ENCODE results near the gene SGK1.

DNA sequence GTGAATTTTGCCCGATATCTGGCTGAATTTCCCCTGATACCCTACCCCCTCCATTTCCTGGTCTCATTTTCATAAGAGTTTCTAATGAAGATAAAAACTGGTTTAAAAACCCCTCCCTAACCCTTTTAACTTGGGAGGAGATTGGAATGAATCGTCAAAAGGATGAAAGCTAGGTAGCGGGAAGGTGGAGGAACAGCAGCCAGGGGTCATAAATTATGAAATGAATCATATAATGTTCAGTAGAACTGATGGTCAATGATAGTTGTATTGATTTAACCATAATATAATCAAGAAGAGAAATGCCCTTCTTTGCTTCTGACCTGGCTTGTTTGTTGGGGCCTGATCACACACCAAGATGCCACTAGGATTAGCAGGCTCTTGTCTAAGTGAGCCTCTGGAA is 38.5 kb upstream of the SGK1 start:
- TF ChIP-seq POLR2A (IDR thresholded peaks at IDR 0.05) (no peak), POLR2AphosphoS5 (IDR thresholded peaks at IDR 0.05) (no peak), EP300 (IDR thresholded peaks at IDR 0.05) (no peak)
- TF ChIP-seq, protein P1, sequence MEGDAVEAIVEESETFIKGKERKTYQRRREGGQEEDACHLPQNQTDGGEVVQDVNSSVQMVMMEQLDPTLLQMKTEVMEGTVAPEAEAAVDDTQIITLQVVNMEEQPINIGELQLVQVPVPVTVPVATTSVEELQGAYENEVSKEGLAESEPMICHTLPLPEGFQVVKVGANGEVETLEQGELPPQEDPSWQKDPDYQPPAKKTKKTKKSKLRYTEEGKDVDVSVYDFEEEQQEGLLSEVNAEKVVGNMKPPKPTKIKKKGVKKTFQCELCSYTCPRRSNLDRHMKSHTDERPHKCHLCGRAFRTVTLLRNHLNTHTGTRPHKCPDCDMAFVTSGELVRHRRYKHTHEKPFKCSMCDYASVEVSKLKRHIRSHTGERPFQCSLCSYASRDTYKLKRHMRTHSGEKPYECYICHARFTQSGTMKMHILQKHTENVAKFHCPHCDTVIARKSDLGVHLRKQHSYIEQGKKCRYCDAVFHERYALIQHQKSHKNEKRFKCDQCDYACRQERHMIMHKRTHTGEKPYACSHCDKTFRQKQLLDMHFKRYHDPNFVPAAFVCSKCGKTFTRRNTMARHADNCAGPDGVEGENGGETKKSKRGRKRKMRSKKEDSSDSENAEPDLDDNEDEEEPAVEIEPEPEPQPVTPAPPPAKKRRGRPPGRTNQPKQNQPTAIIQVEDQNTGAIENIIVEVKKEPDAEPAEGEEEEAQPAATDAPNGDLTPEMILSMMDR (IDR thresholded peaks at IDR 0.05): no peak
